ENCODE results near the gene PGF. TPM values are rescaled to one million over a fixed set of nuclear protein-coding genes. Genes with fewer than 3 reads are reported as not detected.

Gene PGF
- polyA plus RNA-seq, 3 donors = 0.03 TPM; not detected in 2

DNA sequence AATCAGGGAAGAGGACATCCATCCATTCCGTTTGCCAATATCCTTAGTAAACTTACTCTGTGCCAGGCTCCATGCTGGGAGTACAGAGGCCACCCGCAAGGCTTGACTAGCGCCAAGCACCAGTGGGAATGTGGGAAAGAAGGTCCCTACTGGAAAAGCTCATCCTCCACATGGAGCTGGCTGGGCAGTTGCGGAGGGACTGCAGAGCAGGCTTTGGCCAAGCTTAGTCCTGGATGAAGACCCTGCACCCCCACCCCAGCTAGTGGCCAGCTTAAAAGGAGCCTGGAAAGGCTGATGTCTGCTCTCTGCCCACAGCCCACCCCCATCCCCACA lies 25.0 kb upstream of the PGF start:
- Histone ChIP-seq H3K4me3 (replicated peaks in 1 of 3; ENCODE audit: low read depth in 2 of 3, low read length in 3 of 3) (no peak overlapping the region), H3K79me2 (ENCODE audit: insufficient read depth, low read length) (no peaks in the 10 kb centered on the region), H3K27me3 (ENCODE audit: control insufficient read depth in 2 of 2, insufficient read depth in 2 of 2, low read length in 2 of 2) (no peaks in the 10 kb centered on the region), H3K9me3 (replicated peaks in 1 of 2; ENCODE audit: control insufficient read depth in 1 of 2, insufficient read depth in 1 of 2, low read length in 2 of 2) (no peaks in the 10 kb centered on the region), H3K27ac (ENCODE audit: low read depth in 1 of 2, low read length in 2 of 2) (no peak overlapping the region), H3K4me1 (ENCODE audit: control insufficient read depth in 1 of 2, insufficient read depth in 2 of 2, low read length in 2 of 2) (no peaks in the 10 kb centered on the region), H3K9ac (ENCODE audit: insufficient read depth, low read length, poor library complexity, severe bottlenecking) (no peak overlapping the region), H4K20me1 (ENCODE audit: insufficient read depth, low read length) (no peaks in the 10 kb centered on the region), H2AFZ (ENCODE audit: insufficient read depth, low read depth, low read length, poor library complexity, severe bottlenecking) (no peak overlapping the region), H3K4me2 (replicated peaks; ENCODE audit: extremely low read depth, low read length, poor library complexity, severe bottlenecking) (no peak overlapping the region), H3K36me3 (replicated peaks in 1 of 2; ENCODE audit: control insufficient read depth in 1 of 2, insufficient read depth in 2 of 2, low read length in 2 of 2) (no peaks in the 10 kb centered on the region)
- Mint-ChIP-seq H3K9me3 (no peaks in the 10 kb centered on the region), H3K4me3 (no peak overlapping the region), H3K36me3 (no peaks in the 10 kb centered on the region), H3K27me3 (ENCODE audit: low read depth in 3 of 3) (peaks cover 1 to 7% (median 2%) of the 10 kb centered on the region in 3 donors), H3K4me1 (no peaks in the 10 kb centered on the region), H3K27ac (no peak overlapping the region)
- WGBS (ENCODE audit: insufficient coverage) = 100% methylated on average over 2 of the region's 4 CpGs
- DNase-seq = no peak
- no peak for TF ChIP-seq CTCF (IDR thresholded peaks at IDR 0.05)
- intact Hi-C loops (cut with micrococcal nuclease) = no loop called here

- Histone ChIP-seq H2AFZ (ENCODE audit: insufficient read depth, low read depth, low read length, poor library complexity, severe bottlenecking) (no peak overlapping the region), H3K4me3 (replicated peaks in 1 of 3; ENCODE audit: low read depth in 2 of 3, low read length in 3 of 3) (no peak overlapping the region), H3K4me1 (ENCODE audit: control insufficient read depth in 1 of 2, insufficient read depth in 2 of 2, low read length in 2 of 2) (no peaks in the 10 kb centered on the region), H4K20me1 (ENCODE audit: insufficient read depth, low read length) (no peaks in the 10 kb centered on the region), H3K27me3 (ENCODE audit: control insufficient read depth in 2 of 2, insufficient read depth in 2 of 2, low read length in 2 of 2) (no peaks in the 10 kb centered on the region), H3K36me3 (replicated peaks in 1 of 2; ENCODE audit: control insufficient read depth in 1 of 2, insufficient read depth in 2 of 2, low read length in 2 of 2) (no peaks in the 10 kb centered on the region), H3K9ac (ENCODE audit: insufficient read depth, low read length, poor library complexity, severe bottlenecking) (no peak overlapping the region), H3K4me2 (replicated peaks; ENCODE audit: extremely low read depth, low read length, poor library complexity, severe bottlenecking) (no peak overlapping the region), H3K79me2 (ENCODE audit: insufficient read depth, low read length) (no peaks in the 10 kb centered on the region), H3K9me3 (replicated peaks in 1 of 2; ENCODE audit: control insufficient read depth in 1 of 2, insufficient read depth in 1 of 2, low read length in 2 of 2) (no peaks in the 10 kb centered on the region), H3K27ac (ENCODE audit: low read depth in 1 of 2, low read length in 2 of 2) (no peak overlapping the region)
- no peaks in the 10 kb centered on the region for H3K4me1 Mint-ChIP-seq
- no peaks in the 10 kb centered on the region for H3K9me3 Mint-ChIP-seq
- no peak for DNase-seq
- intact Hi-C loops (cut with micrococcal nuclease) = no loop called here
- no peak overlapping the region for H3K4me3 Mint-ChIP-seq
- TF ChIP-seq CTCF (IDR thresholded peaks at IDR 0.05) = no peak
- no peaks in the 10 kb centered on the region for H3K36me3 Mint-ChIP-seq
- WGBS (ENCODE audit: insufficient coverage) = 87% methylated on average over 18 of the region's 23 CpGs
- peaks cover 1 to 7% (median 2%) of the 10 kb centered on the region in 3 donors for H3K27me3 Mint-ChIP-seq (ENCODE audit: low read depth in 3 of 3)
- no peak overlapping the region for H3K27ac Mint-ChIP-seq
Observed at GRCh38 chr14:74979442-74980397, 24.3 kb upstream of the PGF start.
